Measurements from ENCODE around the gene HES5. TPM values are rescaled to one million over a fixed set of nuclear protein-coding genes. Genes with fewer than 3 reads are reported as not detected.

HES5 gene
- total and polyA plus RNA-seq, 2 of the 13 experiments (the other 11 are each of a cell fraction or from before 2014, with no cell fraction given), result not detected

GRCh38 chr1:2483026-2483425 is 47.0 kb downstream of the HES5 start (continued):
- no peak for TF ChIP-seq EZH2 (conservative IDR thresholded peaks at IDR 0.05; ENCODE audit: low read depth, low read length)
- no peak for TF ChIP-seq PLSCR1 (CRISPR knock-in tag; IDR thresholded peaks at IDR 0.05; ENCODE audit: borderline replicate concordance)

GRCh38 chr1:2482588-2482987 is 47.5 kb downstream of the HES5 start:
- ChIA-PET POLR2A (no interaction called here), CTCF (ENCODE audit: low intra/inter-chr PET ratio, low total read pairs) (no interaction called here)
- Histone ChIP-seq H4K20me1 (ENCODE audit: insufficient read depth, low read length) (no peaks in the 10 kb centered on the region), H3K4me1 (ENCODE audit: insufficient read depth, low read length) (peaks cover 10% of the 10 kb centered on the region; the same call in 1 of the 2 replicates), H2AFZ (ENCODE audit: low read length) (no peak overlapping the region), H3K9me3 (ENCODE audit: low read length) (no peaks in the 10 kb centered on the region), H3K27ac (ENCODE audit: extremely low read length, insufficient read depth, low read length) (no peak overlapping the region), H3K79me2 (ENCODE audit: insufficient read depth, low read length) (no peaks in the 10 kb centered on the region), H3K4me2 (ENCODE audit: low read depth, low read length) (no peak overlapping the region), H3K27me3 (ENCODE audit: control insufficient read depth in 1 of 2, insufficient read depth in 2 of 2, low read length in 2 of 2) (peaks cover 5 to 26% of the 10 kb centered on the region in 2 experiments; a peak in 4 of 5 replicates), H3K4me3 (replicated peaks in 1 of 3; ENCODE audit: insufficient read depth in 1 of 3, low read depth in 2 of 3, low read length in 3 of 3) (no peak overlapping the region), H3K36me3 (replicated peaks in 1 of 2; ENCODE audit: control insufficient read depth in 1 of 2, insufficient read depth in 2 of 2, low read length in 2 of 2) (no peaks in the 10 kb centered on the region), H3K9ac (ENCODE audit: insufficient read depth, low read depth, low read length) (no peak overlapping the region)
- peak; percentile 89 for TF ChIP-seq MIER2 (CRISPR knock-in tag; IDR thresholded peaks at IDR 0.05)
- TF ChIP-seq REST (IDR thresholded peaks at IDR 0.05; ENCODE audit: borderline replicate concordance in 1 of 2, low read depth in 1 of 2, low read length in 2 of 2), result peak; percentile 91 to 95
- TF ChIP-seq ZNF768 (CRISPR knock-in tag; IDR thresholded peaks at IDR 0.05), result peak; percentile 10; the same call in 1 of the 2 replicates
- TF ChIP-seq ZNF282 (IDR thresholded peaks at IDR 0.05; ENCODE audit: partially characterized antibody), result no peak
- FAIRE-seq (no peak), DNase-seq (ENCODE audit: low spot score) (no peak), ATAC-seq (peak; percentile 11; the same call in 2 of the 3 replicates)
- in situ Hi-C loops (cut with HindIII; ENCODE audit: extremely low pct_ligation_motif_present, low pct_unique_long_range_greater_than_20kb) (no loop called here), intact Hi-C loops (cut with micrococcal nuclease; ENCODE audit: unreplicated experiment) (no loop called here)
- WGBS (ENCODE audit: low lambda C conversion rate), result no CpG with 5 or more reads among the region's 11 CpGs
- no TSS peak for BruUV-seq (replicated peaks)

Data from HepG2 (cell line).